Stimulated activated CD4-positive, alpha-beta T cell treated with anti-CD3 and anti-CD28 coated beads, Interleukin-4, amount 100 ng/mL, for 4 hours (primary cell): ENCODE results near the gene KLHL29.

Source experiments
- DNase-seq, 2 experiments: peaks; one replicate each; pipeline ENCODE4 v3.0.0-alpha.2; 2020

Gene KLHL29

GRCh38 chr2:23690421-23691105, 305.6 kb downstream of the KLHL29 start:
- no peak for DNase-seq

- no peak for DNase-seq
Measured at GRCh38 chr2:23691106-23691470, 306.1 kb downstream of the KLHL29 start.

DNA sequence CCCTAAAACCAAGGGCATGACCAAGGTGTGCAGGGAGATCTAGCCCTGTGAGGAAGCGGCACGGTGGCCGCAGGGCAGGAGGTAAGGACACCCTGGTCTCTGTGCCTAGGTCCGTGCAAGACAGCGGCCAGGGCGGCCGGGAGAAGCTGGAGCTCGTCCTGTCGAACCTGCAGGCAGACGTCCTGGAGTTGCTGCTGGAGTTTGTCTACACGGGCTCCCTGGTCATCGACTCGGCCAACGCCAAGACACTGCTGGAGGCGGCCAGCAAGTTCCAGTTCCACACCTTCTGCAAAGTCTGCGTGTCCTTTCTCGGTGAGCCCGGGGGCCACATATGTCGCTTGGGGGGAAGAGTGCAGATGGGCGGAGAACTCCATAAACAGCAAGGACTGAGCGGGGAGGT, 306.6 kb downstream of the KLHL29 start:
- DNase-seq, result no peak

GRCh38 chr2:23692263-23692662, 307.3 kb downstream of the KLHL29 start:
- DNase-seq, result no peak

DNA sequence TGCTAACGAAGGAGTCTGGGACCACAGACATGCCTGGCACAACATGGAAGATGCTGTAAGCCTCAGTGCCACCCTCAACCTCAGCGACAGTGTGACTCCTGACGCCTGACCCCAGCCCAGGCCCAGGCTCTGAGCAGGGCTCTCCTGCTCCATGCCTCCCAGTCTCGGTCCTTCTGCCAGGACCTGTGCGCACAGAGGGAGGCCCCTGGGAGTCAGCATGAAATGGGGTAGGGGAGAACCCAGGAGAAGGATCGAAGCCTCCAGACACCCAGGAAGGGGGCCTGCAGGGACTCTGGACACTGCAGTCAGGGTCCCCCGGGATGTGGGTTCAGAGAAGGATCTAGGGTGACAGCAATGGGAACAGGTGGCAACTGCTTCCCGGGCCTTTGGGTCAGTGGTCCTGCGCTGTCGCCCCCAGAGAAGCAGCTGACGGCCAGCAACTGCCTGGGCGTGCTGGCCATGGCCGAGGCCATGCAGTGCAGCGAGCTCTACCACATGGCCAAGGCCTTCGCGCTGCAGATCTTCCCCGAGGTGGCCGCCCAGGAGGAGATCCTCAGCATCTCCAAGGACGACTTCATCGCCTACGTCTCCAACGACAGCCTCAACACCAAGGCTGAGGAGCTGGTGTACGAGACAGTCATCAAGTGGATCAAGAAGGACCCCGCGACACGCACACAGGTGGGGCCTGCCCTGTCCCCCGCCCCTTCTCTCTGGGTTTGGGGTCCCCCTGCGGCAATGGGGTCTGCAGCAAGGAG, 308.0 kb downstream of the KLHL29 start:
- DNase-seq, result no peak

GRCh38 chr2:23693606-23693951, 308.6 kb downstream of the KLHL29 start:
- no peak for DNase-seq

DNA sequence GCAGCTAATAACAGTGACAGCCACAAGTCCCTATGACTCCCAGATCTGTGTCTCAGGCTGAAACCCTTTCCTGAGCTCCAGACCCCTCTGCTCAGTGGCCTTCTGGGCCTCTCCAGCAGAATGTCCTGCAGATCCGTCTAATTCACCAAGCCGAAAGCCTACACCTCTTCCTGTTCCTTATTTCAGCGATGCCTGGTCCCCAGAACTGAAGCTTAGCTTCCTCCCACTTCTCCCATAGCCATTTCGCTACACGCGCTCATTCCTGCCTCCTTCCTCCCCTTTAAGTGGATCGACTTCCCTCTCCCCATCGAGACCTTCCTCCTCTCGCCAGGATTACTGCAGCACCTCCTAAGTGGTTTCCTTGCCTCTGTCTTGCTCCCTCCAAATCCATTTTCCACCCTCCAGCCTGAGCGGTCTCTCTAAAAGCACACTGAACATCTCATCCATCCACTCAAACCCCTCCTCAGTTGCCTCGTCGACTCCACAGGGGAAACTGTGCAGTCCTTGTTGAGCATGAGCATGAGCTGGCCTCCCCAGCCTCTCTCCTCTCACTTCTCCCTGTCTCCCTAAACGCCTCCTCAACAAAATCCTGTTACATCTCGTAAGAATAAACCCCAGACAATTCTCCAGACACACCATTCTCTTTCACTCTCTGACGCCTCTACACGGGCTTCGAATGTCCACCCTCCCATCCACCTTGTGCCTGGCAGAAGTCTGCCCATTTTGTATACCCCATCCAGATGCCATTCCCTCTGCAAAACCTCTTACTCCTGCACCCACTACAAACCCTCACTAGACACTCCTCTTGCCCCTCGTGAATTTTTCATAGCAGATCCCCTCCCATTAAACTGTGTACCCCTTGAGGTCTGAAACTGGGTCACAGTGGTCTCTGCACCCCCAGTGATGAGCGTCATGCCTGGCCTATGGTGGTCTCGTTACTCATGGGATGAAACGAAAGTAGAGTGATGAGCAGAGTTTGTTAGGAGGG, 309.4 kb downstream of the KLHL29 start:
- no peak for DNase-seq

- no peak for DNase-seq
Measured at GRCh38 chr2:23695214-23695889, 310.4 kb downstream of the KLHL29 start.

DNA sequence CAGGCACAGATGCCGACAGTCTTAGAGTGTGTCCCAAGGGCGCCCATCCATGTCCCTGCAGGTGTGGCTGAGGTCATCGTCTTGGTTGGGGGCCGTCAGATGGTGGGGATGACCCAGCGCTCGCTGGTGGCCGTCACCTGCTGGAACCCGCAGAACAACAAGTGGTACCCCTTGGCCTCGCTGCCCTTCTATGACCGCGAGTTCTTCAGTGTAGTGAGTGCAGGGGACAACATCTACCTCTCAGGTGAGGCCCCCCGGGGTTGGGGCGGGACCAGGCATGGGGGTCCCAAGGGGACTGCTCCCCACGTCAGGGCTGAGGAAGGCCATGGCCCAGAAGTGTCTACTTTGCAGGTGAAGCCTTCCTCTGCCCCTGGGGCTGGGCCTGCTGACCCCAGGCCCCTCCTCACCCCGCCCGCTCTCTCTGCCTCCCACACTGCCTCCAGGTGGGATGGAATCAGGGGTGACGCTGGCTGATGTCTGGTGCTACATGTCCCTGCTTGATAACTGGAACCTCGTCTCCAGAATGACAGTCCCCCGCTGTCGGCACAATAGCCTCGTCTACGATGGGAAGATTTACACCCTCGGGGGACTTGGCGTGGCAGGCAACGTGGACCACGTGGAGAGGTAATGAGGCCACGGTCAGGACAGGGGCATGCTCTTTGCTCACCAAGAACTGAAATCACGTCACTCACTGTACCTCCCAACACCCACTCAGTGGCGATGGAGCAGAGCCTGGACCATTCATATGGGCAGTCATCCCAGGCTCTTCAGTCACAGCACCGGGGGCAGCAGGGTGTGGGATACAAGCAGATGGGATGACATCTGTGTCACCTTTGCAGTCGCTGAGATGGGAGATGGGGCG, 311.1 kb downstream of the KLHL29 start:
- no peak for DNase-seq

DNA sequence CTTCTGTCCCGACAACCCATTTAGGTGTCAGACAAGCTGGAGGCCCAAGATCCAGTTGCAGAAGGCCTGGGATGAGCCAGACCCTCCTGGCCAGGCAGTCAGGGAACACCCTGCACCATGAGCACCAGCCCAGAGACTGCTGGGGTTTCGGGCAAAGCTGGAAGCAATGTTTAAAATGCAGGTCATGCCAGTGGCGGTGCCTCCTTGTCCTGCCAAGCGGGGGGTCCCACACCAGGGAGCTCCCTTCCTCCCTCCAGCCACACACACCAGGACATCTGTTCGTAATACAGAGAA, 311.7 kb downstream of the KLHL29 start:
- no peak for DNase-seq

DNA sequence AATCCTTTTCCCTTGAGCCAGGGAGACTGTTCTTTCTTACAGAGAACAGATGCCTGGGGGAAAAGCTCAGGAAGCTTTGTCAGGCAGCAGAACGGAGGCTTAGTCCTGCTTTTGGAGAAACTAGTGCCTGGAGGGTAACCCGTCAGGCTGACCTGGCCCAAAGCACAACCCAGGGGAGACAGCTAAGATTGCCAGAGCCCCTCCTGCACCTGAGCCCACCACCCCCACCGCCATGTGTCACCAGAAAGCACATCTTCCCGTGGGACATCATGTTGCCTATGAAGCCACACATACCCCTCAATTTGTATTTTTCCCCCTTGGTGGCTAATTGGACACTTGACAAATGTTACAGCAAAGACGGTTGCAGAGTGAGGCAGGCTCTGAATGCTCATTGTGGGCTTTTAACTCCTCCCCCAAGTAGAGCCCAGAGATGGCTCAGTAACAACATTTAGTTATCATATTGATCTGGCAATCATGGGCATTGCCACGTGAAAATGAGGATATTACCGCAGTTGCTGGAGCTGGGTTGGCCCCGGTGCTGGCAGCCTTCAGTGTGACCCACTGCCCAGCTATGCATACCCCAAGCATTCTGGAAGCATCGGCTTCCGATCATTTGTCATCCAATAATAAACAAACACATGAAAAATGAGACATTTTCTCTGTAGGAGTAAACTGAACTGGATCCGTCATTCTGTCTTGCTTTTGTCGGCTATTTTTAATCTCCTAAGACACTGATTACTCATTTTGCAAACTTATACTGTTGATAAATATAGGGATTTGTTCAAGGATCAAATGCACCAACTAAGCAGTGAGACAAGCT, 312.5 kb downstream of the KLHL29 start:
- no peak for DNase-seq

- no peak for DNase-seq
Measured at GRCh38 chr2:23698116-23698693, 313.2 kb downstream of the KLHL29 start.

DNA sequence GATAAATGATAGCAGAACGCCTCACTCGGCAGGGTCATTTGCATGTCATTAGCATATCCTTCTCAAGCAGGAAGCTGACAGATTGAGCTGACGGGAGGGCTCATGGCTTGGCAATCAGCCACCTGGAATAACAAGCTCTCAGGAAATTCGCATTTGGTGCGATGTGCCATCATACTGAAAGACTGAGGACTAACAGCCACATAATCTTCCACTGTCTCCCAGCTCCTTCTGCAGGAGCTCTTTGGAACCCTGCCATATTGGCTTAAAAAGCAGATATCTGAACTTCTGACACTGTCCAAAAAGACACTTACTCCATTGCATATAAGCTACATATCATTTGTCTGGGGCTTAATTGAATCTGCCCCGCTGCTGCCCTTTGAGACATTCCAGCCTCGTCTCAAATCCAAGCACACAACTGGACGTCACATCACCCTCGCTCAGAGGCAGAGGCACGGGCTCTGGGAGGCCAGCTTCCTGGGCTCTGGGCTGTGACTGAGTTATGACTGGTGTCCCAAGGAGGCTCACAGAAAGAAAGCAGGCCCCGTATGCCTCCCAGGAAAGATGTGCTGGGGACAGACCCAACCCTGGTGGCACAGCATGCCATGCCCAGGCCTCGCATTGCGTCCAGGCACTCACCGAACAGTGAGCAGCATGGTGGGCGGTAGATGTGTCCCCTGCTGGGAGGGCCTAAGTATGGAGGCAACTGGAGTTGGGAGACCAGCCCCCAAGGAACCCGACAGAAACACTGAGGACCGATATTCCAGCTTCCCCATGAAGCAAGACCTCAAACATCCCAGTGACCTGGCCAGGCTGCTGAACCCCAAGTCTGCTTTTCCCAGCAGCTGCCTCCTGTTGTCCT, 314.0 kb downstream of the KLHL29 start:
- DNase-seq, result no peak

GRCh38 chr2:23699580-23699925, 314.6 kb downstream of the KLHL29 start:
- no peak for DNase-seq

DNA sequence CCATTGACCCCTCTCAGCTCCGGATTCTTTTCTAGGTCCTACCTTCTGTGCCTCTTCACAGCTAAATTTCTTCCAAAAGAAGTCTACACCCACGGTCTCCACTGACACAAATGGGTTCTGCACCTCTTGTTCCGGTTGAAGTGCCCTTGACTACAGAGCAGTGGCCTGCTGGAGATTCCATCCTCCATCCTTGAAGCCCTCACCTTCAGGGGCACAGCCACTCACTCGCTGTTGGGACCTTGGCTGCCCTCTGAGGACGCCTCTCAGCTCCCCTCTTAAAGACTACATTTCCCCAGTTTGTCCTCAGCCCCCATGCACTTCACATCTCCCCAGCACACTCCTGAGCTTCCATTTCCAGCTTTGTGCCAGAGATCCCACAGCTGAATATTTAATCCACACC, 315.6 kb downstream of the KLHL29 start:
- no peak for DNase-seq

- no peak for DNase-seq
Measured at GRCh38 chr2:23703037-23703582, 318.1 kb downstream of the KLHL29 start.

- no peak for DNase-seq
Measured at GRCh38 chr2:23703583-23704385, 318.8 kb downstream of the KLHL29 start.

DNA sequence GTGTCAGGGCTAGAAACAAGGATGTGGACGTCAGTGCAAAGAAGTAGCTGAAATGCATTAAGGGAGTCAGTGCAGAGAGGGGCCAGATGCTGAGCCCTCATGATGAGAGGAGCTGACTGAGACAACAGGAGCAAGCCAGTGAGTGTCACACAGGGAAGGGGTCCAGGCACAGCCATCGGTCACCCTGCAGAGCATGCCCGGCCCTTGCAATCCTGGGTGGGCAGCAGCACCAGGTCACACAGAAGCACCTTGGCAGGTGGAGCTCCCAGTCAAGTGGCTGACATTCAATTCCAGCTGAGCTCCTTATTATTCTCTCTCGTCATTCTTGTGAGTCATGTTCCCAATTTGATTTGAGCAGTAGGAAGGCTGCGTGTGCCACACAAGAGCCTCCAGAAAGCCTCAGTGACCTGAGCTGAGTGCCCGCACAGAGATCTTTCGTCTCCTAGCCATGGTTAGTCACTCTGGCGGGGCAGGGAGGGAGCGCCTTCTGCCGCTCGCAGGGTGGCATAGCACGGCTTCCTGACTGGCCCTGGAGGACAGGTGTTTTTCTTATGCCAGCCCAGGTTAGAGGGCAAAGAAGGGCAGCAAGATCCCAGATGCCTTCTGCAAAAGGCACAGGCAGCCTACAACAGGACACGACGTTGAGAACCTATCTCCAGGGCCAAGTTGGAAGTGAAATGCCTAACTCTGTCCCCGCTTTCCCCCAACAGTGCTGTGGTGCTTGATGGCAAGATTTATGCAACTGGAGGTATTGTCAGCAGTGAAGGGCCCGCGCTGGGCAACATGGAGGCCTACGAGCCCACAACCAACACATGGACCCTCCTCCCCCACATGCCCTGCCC, 321.0 kb downstream of the KLHL29 start:
- no peak for DNase-seq
